OCI-LY7 (cell line): Measurements from ENCODE around the gene GSG1L2. TPM values are rescaled to one million over a fixed set of nuclear protein-coding genes. Genes with fewer than 3 reads are reported as not detected.

Source experiments
- BruUV-seq: library from RNA; stranded (reverse); fragments of 400-500 nt; replicated peaks from 2 replicates; lab custom pipeline; 2021; lab: Mats Ljungman, UMichigan
- CTCF ChIA-PET: fragments of 300-600 bp; sonication (Branson Sonifier 250); formaldehyde crosslinking; loops from one replicate; lab custom pipeline; 2022; ENCODE audit warnings: antibody characterized with exemption; ENCODE audit not compliant: unreplicated experiment; lab: Charles Lee
- POLR2A ChIA-PET: fragments of 300-600 bp; sonication (Branson Sonifier 250); formaldehyde crosslinking; loops from one replicate; lab custom pipeline; 2022; ENCODE audit warnings: antibody characterized with exemption; lab: Charles Lee
- DNase-seq: peaks from one replicate; pipeline ENCODE4 v3.0.0-alpha.2; 2015; ENCODE audit warnings: low spot score
- H2AFZ ChIP-seq: fragments of 200-600 bp; sonication (generic), shearing (Covaris generic); 2 replicates; pipeline ENCODE4 v1.6.1; 2014; ENCODE audit warnings: mild to moderate bottlenecking, antibody characterized with exemption, low read length, moderate library complexity
- H3K27ac ChIP-seq: fragments of 200-600 bp; sonication (generic); 2 replicates; pipeline ENCODE4 v1.5.1; 2014; ENCODE audit warnings: mixed run types, low read depth, mild to moderate bottlenecking, moderate library complexity, low read length, inconsistent platforms; ENCODE audit not compliant: poor library complexity, severe bottlenecking
- H3K36me3 ChIP-seq: fragments of 200-600 bp; sonication (generic); 2 replicates; pipeline ENCODE4 v1.6.1; 2014; ENCODE audit warnings: mild to moderate bottlenecking, antibody characterized with exemption, low read length, moderate library complexity, mixed read lengths; ENCODE audit not compliant: insufficient read depth
- H3K4me1 ChIP-seq: fragments of 200-600 bp; sonication (generic); 2 replicates; pipeline ENCODE4 v1.5.1; 2014; ENCODE audit warnings: mild to moderate bottlenecking, low read length; ENCODE audit not compliant: insufficient read depth, poor library complexity, severe bottlenecking
- H3K4me2 ChIP-seq: fragments of 200-600 bp; sonication (generic); 2 replicates; pipeline ENCODE4 v1.6.1; 2014; ENCODE audit warnings: mild to moderate bottlenecking, low read length
- H3K4me3 ChIP-seq: fragments of 200-600 bp; sonication (generic); 2 replicates; pipeline ENCODE4 v1.5.1; 2014; ENCODE audit warnings: mild to moderate bottlenecking, low read depth, low read length; ENCODE audit not compliant: poor library complexity, severe bottlenecking
- H3K79me2 ChIP-seq: fragments of 200-600 bp; sonication (generic); 2 replicates; pipeline ENCODE4 v1.6.1; 2016; ENCODE audit warnings: low read depth, mild to moderate bottlenecking, low read length, moderate library complexity, mixed read lengths; ENCODE audit not compliant: insufficient read depth
- H3K9me2 ChIP-seq: fragments of 200-600 bp; sonication (generic); 2 replicates; pipeline ENCODE4 v1.6.1; 2016; ENCODE audit warnings: mild to moderate bottlenecking, low read length, mixed read lengths; ENCODE audit not compliant: insufficient read depth
- H3K9me3 ChIP-seq: fragments of 200-600 bp; sonication (generic); 2 replicates; pipeline ENCODE4 v1.6.1; 2014; ENCODE audit warnings: mild to moderate bottlenecking, mixed run types, low read length, mixed read lengths
- H4K20me1 ChIP-seq: fragments of 200-600 bp; sonication (generic); 2 replicates; pipeline ENCODE4 v1.6.1; 2014; ENCODE audit warnings: mild to moderate bottlenecking, antibody characterized with exemption, low read length, moderate library complexity, mixed read lengths; ENCODE audit not compliant: insufficient read depth
- CTCF ChIP-seq: fragments of 200-600 bp; sonication (generic); conservative IDR thresholded peaks from 2 replicates; pipeline ENCODE4 v1.5.1; 2014; ENCODE audit warnings: mild to moderate bottlenecking, antibody characterized with exemption, low read length, moderate library complexity, mixed read lengths
- EZH2phosphoT487 ChIP-seq: fragments of 200-600 bp; sonication (generic); IDR thresholded peaks from 2 replicates; pipeline ENCODE4 v1.6.1; 2018; ENCODE audit warnings: low read depth, borderline replicate concordance, mild to moderate bottlenecking, mixed run types, antibody characterized with exemption, low read length, moderate library complexity, mixed read lengths
- intact Hi-C: fragments of 100-400 bp; cut with micrococcal nuclease; formaldehyde crosslinking; loops from one replicate; pipeline ENCODE4 v1.10.0; 2022; ENCODE audit not compliant: unreplicated experiment
- total RNA-seq, 2 experiments: library from RNA; depleted of rRNA in 1 of 2; stranded (reverse); fragments of >200 nt in 1 of 2; shearing (Covaris generic) in 1 of 2; gene quantifications; 2 replicates each; pipeline ENCODE4 v1.2.3, GENCODE V29; 2014 to 2022

Gene GSG1L2
- total RNA-seq, 2 experiments from 2014 or later: not detected

GRCh38 chr17:9783050-9783449 is 38.8 kb downstream of the GSG1L2 start:
- POLR2A ChIA-PET: no interaction called here

GRCh38 chr17:9780552-9780951 is 41.3 kb downstream of the GSG1L2 start:
- Histone ChIP-seq H3K9me2 (no peaks in the 10 kb centered on the region), H4K20me1 (no peaks in the 10 kb centered on the region), H3K79me2 (no peaks in the 10 kb centered on the region), H3K36me3 (no peaks in the 10 kb centered on the region), H3K4me1 (no peaks in the 10 kb centered on the region), H3K4me2 (no peak overlapping the region), H3K9me3 (no peaks in the 10 kb centered on the region), H3K27ac (no peak overlapping the region), H3K4me3 (no peak overlapping the region), H2AFZ (no peak overlapping the region)
- CTCF ChIA-PET: no interaction called here
- DNase-seq: no peak
- POLR2A ChIA-PET: no interaction called here
- no peak for TF ChIP-seq CTCF
- TF ChIP-seq EZH2phosphoT487: no peak
- intact Hi-C loops: no loop called here
- BruUV-seq: no TSS peak

More at GRCh38 chr17:9783050-9783449, 38.8 kb downstream of the GSG1L2 start:
- no TSS peak for BruUV-seq
- Histone ChIP-seq H3K9me3 (no peaks in the 10 kb centered on the region), H3K4me2 (no peak overlapping the region), H3K79me2 (no peaks in the 10 kb centered on the region), H3K27ac (no peak overlapping the region), H3K9me2 (no peaks in the 10 kb centered on the region), H3K4me1 (no peaks in the 10 kb centered on the region), H4K20me1 (no peaks in the 10 kb centered on the region), H3K36me3 (no peaks in the 10 kb centered on the region), H3K4me3 (no peak overlapping the region), H2AFZ (no peak overlapping the region)
- no peak for DNase-seq
- intact Hi-C loops: no loop called here
- CTCF ChIA-PET: no interaction called here
- TF ChIP-seq CTCF (no peak), EZH2phosphoT487 (no peak)

GRCh38 chr17:9776911-9777310 is 45.0 kb downstream of the GSG1L2 start:
- H2AFZ ChIP-seq: no peak overlapping the region
- ChIA-PET CTCF (no interaction called here), POLR2A (no interaction called here)
- no TSS peak for BruUV-seq
- DNase-seq: no peak
- H3K27ac ChIP-seq: no peak overlapping the region
- no peak overlapping the region for H3K4me3 ChIP-seq
- intact Hi-C loops: no loop called here
- TF ChIP-seq CTCF (no peak), EZH2phosphoT487 (no peak)
- no peaks in the 10 kb centered on the region for H3K36me3 ChIP-seq
- H4K20me1 ChIP-seq: no peaks in the 10 kb centered on the region
- H3K4me1 ChIP-seq: no peaks in the 10 kb centered on the region
- no peaks in the 10 kb centered on the region for H3K9me2 ChIP-seq
- no peak overlapping the region for H3K4me2 ChIP-seq
- H3K79me2 ChIP-seq: no peaks in the 10 kb centered on the region
- H3K9me3 ChIP-seq: no peaks in the 10 kb centered on the region
